DOHH2 (cell line): ENCODE results near the gene ELMOD2.

ENCODE experiments used
- H3F3A ChIP-seq: fragments of 200-600 bp; sonication (generic), shearing (Covaris generic); 2 replicates; pipeline ENCODE4 v1.6.0; 2016; ENCODE audit warnings: antibody characterized with exemption, mild to moderate bottlenecking; ENCODE audit not compliant: control insufficient read depth, insufficient read depth
- H3K27ac ChIP-seq: fragments of 200-600 bp; sonication (generic); 2 replicates; pipeline ENCODE4 v1.5.1; 2014; ENCODE audit warnings: low read depth, mild to moderate bottlenecking, low read length, moderate library complexity
- H3K27me3 ChIP-seq: fragments of 200-600 bp; sonication (generic); 2 replicates; pipeline ENCODE4 v1.6.1; 2014; ENCODE audit warnings: mild to moderate bottlenecking, low read length, mixed read lengths; ENCODE audit not compliant: control insufficient read depth
- H3K36me3 ChIP-seq: fragments of 200-600 bp; sonication (generic); 2 replicates; pipeline ENCODE4 v1.6.1; 2014; ENCODE audit warnings: mild to moderate bottlenecking, low read length, moderate library complexity, mixed read lengths; ENCODE audit not compliant: control insufficient read depth
- H3K4me1 ChIP-seq: fragments of 200-600 bp; sonication (generic); 2 replicates; pipeline ENCODE4 v1.6.1; 2014; ENCODE audit warnings: mild to moderate bottlenecking, low read length, mixed read lengths; ENCODE audit not compliant: control insufficient read depth
- H3K4me2 ChIP-seq: fragments of 200-600 bp; sonication (generic); 2 replicates; pipeline ENCODE4 v1.6.0; 2014; ENCODE audit warnings: mild to moderate bottlenecking, low read length, moderate library complexity
- H3K4me3 ChIP-seq: fragments of 200-600 bp; sonication (generic); 2 replicates; pipeline ENCODE4 v1.5.1; 2014; ENCODE audit warnings: mild to moderate bottlenecking, low read length, mixed read lengths
- H3K79me2 ChIP-seq: fragments of 200-600 bp; sonication (generic); 2 replicates; pipeline ENCODE4 v1.6.1; 2014; ENCODE audit warnings: mild to moderate bottlenecking, low read length, mixed read lengths; ENCODE audit not compliant: control insufficient read depth
- H3K9me2 ChIP-seq: fragments of 200-600 bp; sonication (generic); replicated peaks from 2 replicates; pipeline ENCODE4 v1.6.1; 2014; ENCODE audit warnings: mild to moderate bottlenecking, low read length, mixed read lengths; ENCODE audit not compliant: control insufficient read depth
- H3K9me3 ChIP-seq: fragments of 200-600 bp; sonication (generic); 2 replicates; pipeline ENCODE4 v1.6.1; 2014; ENCODE audit warnings: antibody characterized with exemption, low read length, mixed read lengths; ENCODE audit not compliant: control insufficient read depth, insufficient read depth
- H4K20me1 ChIP-seq: fragments of 200-600 bp; sonication (generic); 2 replicates; pipeline ENCODE4 v1.6.0; 2014; ENCODE audit warnings: low read depth, mild to moderate bottlenecking, antibody characterized with exemption, low read length, moderate library complexity; ENCODE audit not compliant: control insufficient read depth, insufficient read depth
- EZH2phosphoT487 ChIP-seq: fragments of 200-600 bp; sonication (generic); IDR thresholded peaks from 2 replicates; pipeline ENCODE4 v1.6.1; 2017; ENCODE audit warnings: borderline replicate concordance, mild to moderate bottlenecking, antibody characterized with exemption, low read length, moderate library complexity, mixed read lengths
- TF ChIP-seq, protein P1 (sequence below): fragments of 200-600 bp; sonication (generic); IDR thresholded peaks from one replicate; pipeline ENCODE4 v1.5.1; 2014; ENCODE audit warnings: antibody characterized with exemption, mild to moderate bottlenecking, low read depth, low read length; ENCODE audit not compliant: poor library complexity, severe bottlenecking

Gene ELMOD2

DNA sequence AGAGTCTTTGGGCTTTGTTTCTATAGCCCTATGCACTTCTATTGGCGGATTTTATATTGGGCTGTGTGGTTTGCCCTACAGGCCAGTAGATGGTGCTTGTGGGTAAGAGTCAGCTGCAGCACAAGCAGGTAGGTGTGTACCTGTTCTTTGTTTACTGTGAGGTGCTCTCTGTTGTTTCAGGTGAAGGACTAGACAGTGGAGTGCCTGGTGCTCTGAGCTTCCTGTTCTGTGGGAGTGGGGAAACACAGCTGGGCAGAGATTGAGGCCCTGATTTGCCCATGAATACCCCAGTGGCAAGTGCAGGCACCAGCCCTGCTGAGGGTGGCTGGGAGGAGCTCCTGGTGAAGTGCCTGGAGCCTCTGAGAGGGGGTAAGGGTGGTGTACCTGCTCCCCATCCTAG is 71.1 kb downstream of the ELMOD2 start:
- Histone ChIP-seq H4K20me1 (no peaks in the 10 kb centered on the region), H3K36me3 (no peaks in the 10 kb centered on the region), H3K79me2 (no peaks in the 10 kb centered on the region), H3F3A (no peaks in the 10 kb centered on the region), H3K4me3 (no peak overlapping the region), H3K9me2 (no peaks in the 10 kb centered on the region), H3K9me3 (no peaks in the 10 kb centered on the region), H3K4me2 (no peak overlapping the region), H3K27ac (no peak overlapping the region), H3K4me1 (no peaks in the 10 kb centered on the region), H3K27me3 (peaks cover 7% of the 10 kb centered on the region)
- TF ChIP-seq EZH2phosphoT487: no peak
- TF ChIP-seq, protein P1, sequence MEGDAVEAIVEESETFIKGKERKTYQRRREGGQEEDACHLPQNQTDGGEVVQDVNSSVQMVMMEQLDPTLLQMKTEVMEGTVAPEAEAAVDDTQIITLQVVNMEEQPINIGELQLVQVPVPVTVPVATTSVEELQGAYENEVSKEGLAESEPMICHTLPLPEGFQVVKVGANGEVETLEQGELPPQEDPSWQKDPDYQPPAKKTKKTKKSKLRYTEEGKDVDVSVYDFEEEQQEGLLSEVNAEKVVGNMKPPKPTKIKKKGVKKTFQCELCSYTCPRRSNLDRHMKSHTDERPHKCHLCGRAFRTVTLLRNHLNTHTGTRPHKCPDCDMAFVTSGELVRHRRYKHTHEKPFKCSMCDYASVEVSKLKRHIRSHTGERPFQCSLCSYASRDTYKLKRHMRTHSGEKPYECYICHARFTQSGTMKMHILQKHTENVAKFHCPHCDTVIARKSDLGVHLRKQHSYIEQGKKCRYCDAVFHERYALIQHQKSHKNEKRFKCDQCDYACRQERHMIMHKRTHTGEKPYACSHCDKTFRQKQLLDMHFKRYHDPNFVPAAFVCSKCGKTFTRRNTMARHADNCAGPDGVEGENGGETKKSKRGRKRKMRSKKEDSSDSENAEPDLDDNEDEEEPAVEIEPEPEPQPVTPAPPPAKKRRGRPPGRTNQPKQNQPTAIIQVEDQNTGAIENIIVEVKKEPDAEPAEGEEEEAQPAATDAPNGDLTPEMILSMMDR: peak; percentile 79

DNA sequence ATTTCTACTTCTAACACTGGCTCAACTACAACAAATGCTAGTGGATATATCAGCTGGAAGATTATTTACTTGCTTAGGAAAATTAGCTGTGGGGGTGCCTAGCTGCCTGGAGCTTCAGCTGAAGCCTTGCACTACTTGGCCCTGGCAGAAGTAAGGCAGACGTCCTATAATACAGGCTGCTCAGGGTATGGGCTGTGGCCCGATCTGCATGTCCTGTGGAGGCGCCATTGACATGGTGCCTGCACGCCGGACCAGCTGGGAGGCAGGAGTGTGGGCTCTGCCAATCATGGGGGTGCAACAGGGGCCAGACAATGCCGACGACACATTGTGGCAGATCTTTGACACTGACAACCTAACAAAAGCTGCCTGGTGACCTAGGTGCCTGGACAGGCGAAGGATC is 76.4 kb downstream of the ELMOD2 start:
- H3K36me3 ChIP-seq: no peaks in the 10 kb centered on the region
- no peaks in the 10 kb centered on the region for H3F3A ChIP-seq
- TF ChIP-seq EZH2phosphoT487: no peak
- TF ChIP-seq, protein P1: no peak
- H3K27ac ChIP-seq: no peak overlapping the region
- H3K9me3 ChIP-seq: no peaks in the 10 kb centered on the region
- H3K27me3 ChIP-seq: no peaks in the 10 kb centered on the region
- H3K4me2 ChIP-seq: no peak overlapping the region
- no peaks in the 10 kb centered on the region for H3K79me2 ChIP-seq
- H3K9me2 ChIP-seq: no peaks in the 10 kb centered on the region
- no peaks in the 10 kb centered on the region for H4K20me1 ChIP-seq
- no peaks in the 10 kb centered on the region for H3K4me1 ChIP-seq
- no peak overlapping the region for H3K4me3 ChIP-seq

DNA sequence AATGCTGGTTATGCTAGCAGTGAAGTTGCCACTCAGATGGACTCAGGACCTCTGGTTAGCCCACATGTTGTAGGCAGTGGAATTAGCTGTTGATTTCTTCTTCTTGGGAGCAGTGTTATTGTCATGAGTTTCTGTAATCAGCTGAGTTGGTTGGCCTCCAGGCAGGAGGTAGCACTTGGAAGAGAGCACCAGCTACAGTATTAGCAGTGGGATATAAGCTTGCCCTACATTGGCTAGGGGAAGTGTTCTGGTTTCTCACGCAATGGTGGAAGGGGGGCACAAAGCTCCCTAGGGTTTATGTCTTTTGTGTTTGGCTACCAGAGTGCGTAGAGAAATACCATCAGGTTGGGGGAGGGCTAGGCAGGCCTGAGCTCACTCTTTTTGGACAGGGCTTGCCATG is 78.7 kb downstream of the ELMOD2 start:
- H3K27me3 ChIP-seq: no peaks in the 10 kb centered on the region
- H3K4me3 ChIP-seq: no peak overlapping the region
- H3K27ac ChIP-seq: no peak overlapping the region
- TF ChIP-seq, protein P1: no peak
- no peak for TF ChIP-seq EZH2phosphoT487
- no peaks in the 10 kb centered on the region for H3K9me3 ChIP-seq
- H3F3A ChIP-seq: no peaks in the 10 kb centered on the region
- no peaks in the 10 kb centered on the region for H3K9me2 ChIP-seq
- H4K20me1 ChIP-seq: no peaks in the 10 kb centered on the region
- H3K79me2 ChIP-seq: no peaks in the 10 kb centered on the region
- H3K4me2 ChIP-seq: no peak overlapping the region
- H3K36me3 ChIP-seq: no peaks in the 10 kb centered on the region
- H3K4me1 ChIP-seq: no peaks in the 10 kb centered on the region

DNA sequence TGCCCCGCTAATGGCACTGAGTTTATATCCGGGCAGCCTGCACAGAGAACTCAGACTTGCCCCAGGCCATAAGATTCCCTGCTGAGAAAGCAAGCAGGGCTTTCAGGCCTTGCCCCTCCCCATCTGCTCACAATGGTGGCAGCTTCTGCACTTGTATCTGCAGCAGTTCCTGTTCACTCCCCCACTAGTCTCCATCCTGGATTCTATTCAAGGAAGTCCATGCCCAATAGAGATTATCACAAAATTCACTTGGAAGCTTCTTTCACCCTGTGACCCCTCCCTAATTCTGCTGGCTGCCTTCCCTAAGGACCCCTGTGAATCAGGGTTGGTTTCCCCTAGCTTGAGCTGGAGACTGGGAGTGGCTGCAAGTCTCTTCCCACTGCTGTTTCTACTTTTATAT is 79.3 kb downstream of the ELMOD2 start:
- Histone ChIP-seq H3F3A (no peaks in the 10 kb centered on the region), H3K4me3 (no peak overlapping the region), H3K36me3 (no peaks in the 10 kb centered on the region), H4K20me1 (no peaks in the 10 kb centered on the region), H3K9me3 (no peaks in the 10 kb centered on the region), H3K79me2 (no peaks in the 10 kb centered on the region), H3K4me1 (no peaks in the 10 kb centered on the region), H3K27ac (no peak overlapping the region), H3K27me3 (no peaks in the 10 kb centered on the region), H3K9me2 (no peaks in the 10 kb centered on the region), H3K4me2 (no peak overlapping the region)
- TF ChIP-seq, protein P1: no peak
- no peak for TF ChIP-seq EZH2phosphoT487
